Measurements from ENCODE around the gene MOAP1. TPM values are rescaled to one million over a fixed set of nuclear protein-coding genes. Genes with fewer than 3 reads are reported as not detected.
A peak's percentile ranks its signal among the peaks of the same experiment; 100 is the strongest.

The MOAP1 gene
- total RNA-seq, 3 donors from 2014 or later, result 29.0 to 35.9 (median 31.1) TPM

GRCh38 chr14:93212432-93212831 lies 27.7 kb upstream of the MOAP1 start:
- H3K36me3 ChIP-seq, result no peaks in the 10 kb centered on the region
- no peak for DNase-seq (ENCODE audit: low spot score in 2 of 2)
- H3K4me3 ChIP-seq, result no peak overlapping the region
- H3K27ac ChIP-seq, result no peak overlapping the region
- H3K27me3 ChIP-seq, result no peaks in the 10 kb centered on the region
- no peaks in the 10 kb centered on the region for H3K4me1 ChIP-seq
- no peaks in the 10 kb centered on the region for H3K9me3 ChIP-seq
- intact Hi-C loops (cut with DNase I; ENCODE audit: low total_unique reads), result no loop called here
- TF ChIP-seq POLR2A (IDR thresholded peaks at IDR 0.05), result no peak
- no peak for TF ChIP-seq CTCF (IDR thresholded peaks at IDR 0.05)
- no peak for TF ChIP-seq POLR2AphosphoS5 (IDR thresholded peaks at IDR 0.05)

DNA sequence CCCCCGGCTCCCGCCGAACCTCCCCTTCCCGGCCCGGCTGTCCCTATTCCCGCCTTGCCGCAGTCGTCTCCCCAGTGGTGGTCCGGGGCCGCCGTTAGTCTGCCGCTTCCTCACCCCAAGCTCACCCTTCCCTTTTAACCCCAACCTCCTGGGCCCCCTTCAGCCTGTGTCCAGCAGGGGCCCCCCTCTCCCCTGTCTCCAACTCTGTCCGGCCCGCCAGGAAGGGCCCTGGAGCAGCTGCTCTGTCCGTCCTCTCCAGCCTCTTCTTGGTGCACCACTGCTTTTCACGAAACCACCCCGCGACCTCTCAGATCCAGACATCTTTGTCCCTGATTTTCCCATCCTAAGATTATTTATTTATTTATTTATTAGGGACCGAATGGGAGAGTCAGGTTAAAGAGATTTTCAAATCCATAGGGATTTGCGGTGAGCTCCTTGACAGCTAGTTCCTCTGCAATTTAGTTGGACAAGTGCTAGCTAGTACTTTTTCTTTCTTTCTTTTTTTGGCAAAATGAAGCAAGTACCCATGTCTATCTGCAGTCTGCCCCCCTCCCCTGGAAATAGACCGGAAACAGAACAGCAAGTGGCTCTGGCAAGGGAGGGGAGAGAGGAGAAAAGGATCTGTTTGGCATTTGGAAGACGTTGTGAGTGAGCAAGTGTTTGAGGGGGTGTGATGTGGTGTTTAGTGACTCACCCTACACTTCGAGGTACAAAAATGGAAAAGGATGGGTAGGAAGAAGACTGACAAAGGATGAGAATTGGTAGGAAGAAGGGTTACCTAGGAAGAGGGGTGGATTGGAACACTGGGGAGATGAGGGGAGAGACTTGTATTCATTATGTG lies 23.0 kb upstream of the MOAP1 start:
- no peaks in the 10 kb centered on the region for H3K36me3 ChIP-seq
- no peaks in the 10 kb centered on the region for H3K9me3 ChIP-seq
- peak overlapping the region; percentile 75 to 84 (median 81) for H3K4me3 ChIP-seq
- H3K27ac ChIP-seq, result peak overlapping the region; percentile 85 to 92
- H3K4me1 ChIP-seq, result peaks cover 0 to 5% of the 10 kb centered on the region in 2 donors
- intact Hi-C loops (cut with DNase I; ENCODE audit: low total_unique reads), result no loop called here
- TF ChIP-seq POLR2AphosphoS5 (IDR thresholded peaks at IDR 0.05) (no peak), POLR2A (IDR thresholded peaks at IDR 0.05) (no peak), CTCF (IDR thresholded peaks at IDR 0.05) (no peak)
- H3K27me3 ChIP-seq, result no peaks in the 10 kb centered on the region
- no peak for DNase-seq (ENCODE audit: low spot score in 2 of 2)

- intact Hi-C loops (cut with DNase I; ENCODE audit: low total_unique reads), result no loop called here
- peaks cover 0 to 5% of the 10 kb centered on the region in 2 donors for H3K4me1 ChIP-seq
- H3K36me3 ChIP-seq, result no peaks in the 10 kb centered on the region
- H3K27ac ChIP-seq, result peak within 1 kb of the TSS; percentile 85 to 92
- TF ChIP-seq POLR2AphosphoS5 (IDR thresholded peaks at IDR 0.05) (peak; percentile 67 to 76 (median 71)), POLR2A (IDR thresholded peaks at IDR 0.05) (peak; percentile 10), CTCF (IDR thresholded peaks at IDR 0.05) (peak in 2 of 3 donors; percentile 13 to 26)
- H3K9me3 ChIP-seq, result no peaks in the 10 kb centered on the region
- peak within 1 kb of the TSS; percentile 75 to 84 (median 81) for H3K4me3 ChIP-seq
- no peaks in the 10 kb centered on the region for H3K27me3 ChIP-seq
- peak; percentile 94 to 95 for DNase-seq (ENCODE audit: low spot score in 2 of 2)
Observed at GRCh38 chr14:93206793-93207467, 22.2 kb upstream of the MOAP1 start, which contains the start of the genes GON7 and UBR7. TSS of gene GON7 (minus strand) at chr14:93207065. CDS start at chr14:93207037, 28 bp downstream. TSS of gene UBR7 (plus strand) at chr14:93207256. CDS start at chr14:93207292, 36 bp downstream.

- Histone ChIP-seq H3K4me1 (peaks cover 0 to 5% of the 10 kb centered on the region in 2 donors), H3K36me3 (no peaks in the 10 kb centered on the region), H3K9me3 (no peaks in the 10 kb centered on the region), H3K27me3 (no peaks in the 10 kb centered on the region), H3K4me3 (no peak overlapping the region), H3K27ac (no peak overlapping the region)
- no peak for TF ChIP-seq POLR2A (IDR thresholded peaks at IDR 0.05)
- no peak for TF ChIP-seq POLR2AphosphoS5 (IDR thresholded peaks at IDR 0.05)
- no peak for TF ChIP-seq CTCF (IDR thresholded peaks at IDR 0.05)
- intact Hi-C loops (cut with DNase I; ENCODE audit: low total_unique reads), result no loop called here
- DNase-seq (ENCODE audit: low spot score in 2 of 2), result no peak
Observed at GRCh38 chr14:93201155-93201704, 16.5 kb upstream of the MOAP1 start.

Data from breast epithelium (tissue), 4 donors.